ENCODE results near the gene SYP. TPM values are rescaled to one million over a fixed set of nuclear protein-coding genes. Genes with fewer than 3 reads are reported as not detected.

Gene SYP
- total RNA-seq, 4 donors from 2014 or later: 5.5 to 11.0 (median 6.7) TPM; not detected in 1

DNA sequence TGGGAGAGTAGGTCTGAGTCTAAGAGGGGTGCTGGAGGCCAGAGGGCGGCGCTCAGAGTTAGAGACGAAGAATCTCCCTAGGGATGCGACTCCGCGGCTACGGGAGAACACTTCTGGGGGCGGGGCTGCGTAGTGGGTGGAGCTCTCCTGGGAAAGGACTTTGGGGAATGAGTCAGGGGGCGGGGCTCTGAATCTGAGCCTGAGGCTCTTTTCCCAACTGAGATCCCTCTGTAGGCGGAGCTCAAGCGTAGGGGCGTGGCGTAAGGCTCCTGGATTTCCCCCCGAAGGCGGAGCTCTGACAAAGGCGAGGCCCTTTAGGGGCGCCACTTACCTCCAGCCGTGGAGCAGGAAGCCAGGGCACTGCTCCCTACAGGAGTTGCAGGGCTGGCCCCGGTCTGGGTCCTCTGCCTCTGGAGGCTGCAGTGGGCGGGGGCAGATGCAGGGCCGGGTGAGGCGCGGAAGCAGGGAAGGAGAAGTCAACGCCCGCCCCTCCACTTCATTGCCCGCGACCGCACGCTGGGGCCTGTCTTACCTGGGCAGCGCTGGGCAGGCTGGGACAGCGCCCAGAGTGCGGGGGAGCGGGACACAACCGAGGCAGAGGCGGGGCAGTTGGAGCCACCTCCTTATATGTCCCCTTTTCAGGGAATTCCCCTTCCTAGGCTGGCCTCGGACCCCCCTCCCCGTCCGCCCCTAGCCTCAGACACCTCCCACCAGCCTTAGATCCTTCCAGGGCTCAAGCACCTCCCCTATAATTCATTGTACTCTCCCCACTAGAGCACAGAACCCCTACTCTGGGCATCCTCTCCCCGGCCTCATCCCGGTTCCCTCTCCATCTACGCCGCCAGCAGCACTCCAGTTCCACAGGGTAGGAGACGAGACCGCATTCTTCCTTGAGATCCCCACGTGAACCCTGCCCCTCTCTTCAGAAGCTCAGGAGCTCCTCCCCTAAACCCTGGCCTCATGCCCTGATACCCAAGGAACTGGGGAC lies 15.4 kb downstream of the SYP start:
- H3K27me3 ChIP-seq: no peaks in the 10 kb centered on the region
- H3K36me3 ChIP-seq: peaks cover 0 to 7% (median 0%) of the 10 kb centered on the region in 3 donors
- peaks cover 0 to 6% (median 0%) of the 10 kb centered on the region in 4 donors for H3K4me1 ChIP-seq
- H3K27ac ChIP-seq: peak overlapping the region; percentile 49 to 83 (median 74)
- peak overlapping the region; percentile 21 to 63 (median 55) for H3K4me3 ChIP-seq
- DNase-seq: peak; percentile 55 to 94 (median 90)
- no peaks in the 10 kb centered on the region for H3K9me3 ChIP-seq
- TF ChIP-seq POLR2A (IDR thresholded peaks at IDR 0.05): peak; percentile 70 to 74
- no peak for TF ChIP-seq CTCF (IDR thresholded peaks at IDR 0.05)

- peak overlapping the region in 1 of 4 donors; percentile 50 for H3K4me3 ChIP-seq
- DNase-seq: no peak
- peaks cover 0 to 7% (median 0%) of the 10 kb centered on the region in 3 donors for H3K36me3 ChIP-seq
- no peaks in the 10 kb centered on the region for H3K27me3 ChIP-seq
- peaks cover 0 to 6% (median 0%) of the 10 kb centered on the region in 4 donors for H3K4me1 ChIP-seq
- no peaks in the 10 kb centered on the region for H3K9me3 ChIP-seq
- no peak for TF ChIP-seq CTCF (IDR thresholded peaks at IDR 0.05)
- peak overlapping the region in 3 of 4 donors; percentile 59 to 78 (median 70) for H3K27ac ChIP-seq
Measured at GRCh38 chrX:49183701-49184281, 16.2 kb downstream of the SYP start.

GRCh38 chrX:49179358-49179757 lies 20.6 kb downstream of the SYP start:
- no peaks in the 10 kb centered on the region for H3K9me3 ChIP-seq
- no peaks in the 10 kb centered on the region for H3K4me1 ChIP-seq
- TF ChIP-seq POLR2A (IDR thresholded peaks at IDR 0.05) (no peak), CTCF (IDR thresholded peaks at IDR 0.05) (no peak)
- no peaks in the 10 kb centered on the region for H3K27me3 ChIP-seq
- H3K36me3 ChIP-seq: peaks cover 0 to 14% (median 0%) of the 10 kb centered on the region in 3 donors
- no peak for DNase-seq
- no peak overlapping the region for H3K4me3 ChIP-seq
- no peak overlapping the region for H3K27ac ChIP-seq

DNA sequence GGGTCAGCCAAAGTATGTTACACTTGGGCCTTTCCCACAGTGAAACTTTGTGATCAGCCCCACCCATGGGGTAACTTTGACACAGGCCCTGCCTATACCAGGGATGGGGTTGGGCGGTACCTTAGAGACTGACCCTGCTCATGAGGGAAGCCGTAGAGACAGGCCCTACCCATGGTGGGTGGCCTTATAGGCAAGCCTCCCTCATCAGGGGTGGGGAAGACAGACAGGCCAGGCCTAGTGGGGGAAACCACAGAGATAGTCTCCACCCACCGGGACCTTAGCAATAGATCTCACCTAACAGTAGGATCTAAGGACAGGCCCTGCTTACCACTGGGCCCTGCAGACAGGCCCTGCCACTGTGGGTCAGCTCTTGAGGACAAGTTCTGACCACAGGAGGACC lies 21.5 kb downstream of the SYP start:
- TF ChIP-seq POLR2A (IDR thresholded peaks at IDR 0.05): no peak
- Histone ChIP-seq H3K27me3 (no peaks in the 10 kb centered on the region), H3K4me3 (no peak overlapping the region), H3K36me3 (peaks cover 0 to 13% (median 0%) of the 10 kb centered on the region in 3 donors), H3K9me3 (no peaks in the 10 kb centered on the region), H3K4me1 (no peaks in the 10 kb centered on the region), H3K27ac (no peak overlapping the region)
- DNase-seq: no peak

GRCh38 chrX:49177873-49178480 lies 22.0 kb downstream of the SYP start:
- Histone ChIP-seq H3K4me3 (no peak overlapping the region), H3K36me3 (peaks cover 0 to 7% (median 0%) of the 10 kb centered on the region in 3 donors), H3K4me1 (no peaks in the 10 kb centered on the region), H3K27ac (no peak overlapping the region), H3K27me3 (no peaks in the 10 kb centered on the region), H3K9me3 (no peaks in the 10 kb centered on the region)
- no peak for DNase-seq
- TF ChIP-seq POLR2A (IDR thresholded peaks at IDR 0.05): no peak
- TF ChIP-seq CTCF (IDR thresholded peaks at IDR 0.05): no peak
